Measurements from ENCODE around the gene NDUFAF2.
"Not testable (repeated sequence)": the region's sequence is repeated elsewhere in the genome, so short reads cannot be mapped to it uniquely, and the experiment has no call there.

The NDUFAF2 gene

GRCh38 chr5:60955239-60955638, 10.2 kb downstream of the NDUFAF2 start:
- no peak overlapping the region for H3K27ac ChIP-seq (ENCODE audit: low read length)
- no peaks in the 10 kb centered on the region for H3K9me3 ChIP-seq (ENCODE audit: control insufficient read depth, insufficient read depth, low read length)
- H3K36me3 ChIP-seq (ENCODE audit: control insufficient read depth, insufficient read depth, low read length) = no peaks in the 10 kb centered on the region
- H3K27me3 ChIP-seq (ENCODE audit: control insufficient read depth, insufficient read depth, low read length) = no peaks in the 10 kb centered on the region
- no CpG with 5 or more reads among the region's 3 CpGs for WGBS (ENCODE audit: insufficient coverage, insufficient read length)
- no peak overlapping the region for H3K4me3 ChIP-seq (ENCODE audit: low read length)
- DNase-seq (ENCODE audit: low read depth, low spot score) = no peak
- no peaks in the 10 kb centered on the region for H3K4me1 ChIP-seq (ENCODE audit: control insufficient read depth, insufficient read depth, low read length)

- no peaks in the 10 kb centered on the region for H3K9me3 ChIP-seq (ENCODE audit: control insufficient read depth, insufficient read depth, low read length)
- H3K27me3 ChIP-seq (ENCODE audit: control insufficient read depth, insufficient read depth, low read length) = no peaks in the 10 kb centered on the region
- no peak for DNase-seq (ENCODE audit: low read depth, low spot score)
- no peaks in the 10 kb centered on the region for H3K4me1 ChIP-seq (ENCODE audit: control insufficient read depth, insufficient read depth, low read length)
- H3K4me3 ChIP-seq (ENCODE audit: low read length) = no peak overlapping the region
- H3K27ac ChIP-seq (ENCODE audit: low read length) = no peak overlapping the region
- no peaks in the 10 kb centered on the region for H3K36me3 ChIP-seq (ENCODE audit: control insufficient read depth, insufficient read depth, low read length)
Measured at GRCh38 chr5:60958088-60958487, 13.1 kb downstream of the NDUFAF2 start.

- Histone ChIP-seq H3K27ac (ENCODE audit: low read length) (no peak overlapping the region), H3K4me3 (ENCODE audit: low read length) (no peak overlapping the region), H3K36me3 (ENCODE audit: control insufficient read depth, insufficient read depth, low read length) (no peaks in the 10 kb centered on the region), H3K27me3 (ENCODE audit: control insufficient read depth, insufficient read depth, low read length) (no peaks in the 10 kb centered on the region), H3K4me1 (ENCODE audit: control insufficient read depth, insufficient read depth, low read length) (no peaks in the 10 kb centered on the region), H3K9me3 (ENCODE audit: control insufficient read depth, insufficient read depth, low read length) (no peaks in the 10 kb centered on the region)
- DNase-seq (ENCODE audit: low read depth, low spot score) = no peak
- no CpG with 5 or more reads among the region's 2 CpGs for WGBS (ENCODE audit: insufficient coverage, insufficient read length)
Measured at GRCh38 chr5:60958712-60959111, 13.7 kb downstream of the NDUFAF2 start.

GRCh38 chr5:60959156-60959555, 14.2 kb downstream of the NDUFAF2 start:
- H3K27ac ChIP-seq (ENCODE audit: low read length) = no peak overlapping the region
- no peaks in the 10 kb centered on the region for H3K9me3 ChIP-seq (ENCODE audit: control insufficient read depth, insufficient read depth, low read length)
- no peaks in the 10 kb centered on the region for H3K4me1 ChIP-seq (ENCODE audit: control insufficient read depth, insufficient read depth, low read length)
- no peaks in the 10 kb centered on the region for H3K27me3 ChIP-seq (ENCODE audit: control insufficient read depth, insufficient read depth, low read length)
- H3K36me3 ChIP-seq (ENCODE audit: control insufficient read depth, insufficient read depth, low read length) = no peaks in the 10 kb centered on the region
- DNase-seq (ENCODE audit: low read depth, low spot score) = no peak
- no peak overlapping the region for H3K4me3 ChIP-seq (ENCODE audit: low read length)

- Histone ChIP-seq H3K4me1 (ENCODE audit: control insufficient read depth, insufficient read depth, low read length) (no peaks in the 10 kb centered on the region), H3K27ac (ENCODE audit: low read length) (no peak overlapping the region), H3K9me3 (ENCODE audit: control insufficient read depth, insufficient read depth, low read length) (no peaks in the 10 kb centered on the region), H3K4me3 (ENCODE audit: low read length) (no peak overlapping the region), H3K27me3 (ENCODE audit: control insufficient read depth, insufficient read depth, low read length) (no peaks in the 10 kb centered on the region), H3K36me3 (ENCODE audit: control insufficient read depth, insufficient read depth, low read length) (no peaks in the 10 kb centered on the region)
- no peak for DNase-seq (ENCODE audit: low read depth, low spot score)
- no CpG with 5 or more reads among the region's 2 CpGs for WGBS (ENCODE audit: insufficient coverage, insufficient read length)
Measured at GRCh38 chr5:60960591-60960990, 15.6 kb downstream of the NDUFAF2 start.

GRCh38 chr5:60961685-60962084, 16.7 kb downstream of the NDUFAF2 start:
- Histone ChIP-seq H3K36me3 (ENCODE audit: control insufficient read depth, insufficient read depth, low read length) (no peaks in the 10 kb centered on the region), H3K27ac (ENCODE audit: low read length) (no peak overlapping the region), H3K9me3 (ENCODE audit: control insufficient read depth, insufficient read depth, low read length) (no peaks in the 10 kb centered on the region), H3K4me3 (ENCODE audit: low read length) (no peak overlapping the region), H3K27me3 (ENCODE audit: control insufficient read depth, insufficient read depth, low read length) (no peaks in the 10 kb centered on the region), H3K4me1 (ENCODE audit: control insufficient read depth, insufficient read depth, low read length) (no peaks in the 10 kb centered on the region)
- no CpG with 5 or more reads among the region's 2 CpGs for WGBS (ENCODE audit: insufficient coverage, insufficient read length)
- no peak for DNase-seq (ENCODE audit: low read depth, low spot score)

GRCh38 chr5:60972231-60972630, 27.2 kb downstream of the NDUFAF2 start:
- Histone ChIP-seq H3K36me3 (ENCODE audit: control insufficient read depth, insufficient read depth, low read length) (no peaks in the 10 kb centered on the region), H3K9me3 (ENCODE audit: control insufficient read depth, insufficient read depth, low read length) (no peaks in the 10 kb centered on the region), H3K4me3 (ENCODE audit: low read length) (no peak overlapping the region), H3K4me1 (ENCODE audit: control insufficient read depth, insufficient read depth, low read length) (no peaks in the 10 kb centered on the region), H3K27ac (ENCODE audit: low read length) (no peak overlapping the region), H3K27me3 (ENCODE audit: control insufficient read depth, insufficient read depth, low read length) (no peaks in the 10 kb centered on the region)
- DNase-seq (ENCODE audit: low read depth, low spot score) = no peak
- no CpG with 5 or more reads among the region's 3 CpGs for WGBS (ENCODE audit: insufficient coverage, insufficient read length)

GRCh38 chr5:60977956-60978737, 33.1 kb downstream of the NDUFAF2 start:
- Histone ChIP-seq H3K27me3 (ENCODE audit: control insufficient read depth, insufficient read depth, low read length) (no peaks in the 10 kb centered on the region), H3K4me3 (ENCODE audit: low read length) (no peak overlapping the region), H3K27ac (ENCODE audit: low read length) (no peak overlapping the region), H3K36me3 (ENCODE audit: control insufficient read depth, insufficient read depth, low read length) (no peaks in the 10 kb centered on the region), H3K9me3 (ENCODE audit: control insufficient read depth, insufficient read depth, low read length) (no peaks in the 10 kb centered on the region), H3K4me1 (ENCODE audit: control insufficient read depth, insufficient read depth, low read length) (no peaks in the 10 kb centered on the region)
- no CpG with 5 or more reads among the region's 9 CpGs for WGBS (ENCODE audit: insufficient coverage, insufficient read length)
- DNase-seq (ENCODE audit: low read depth, low spot score) = no peak

- no peaks in the 10 kb centered on the region for H3K9me3 ChIP-seq (ENCODE audit: control insufficient read depth, insufficient read depth, low read length)
- no peak for DNase-seq (ENCODE audit: low read depth, low spot score)
- no peak overlapping the region for H3K4me3 ChIP-seq (ENCODE audit: low read length)
- no peaks in the 10 kb centered on the region for H3K36me3 ChIP-seq (ENCODE audit: control insufficient read depth, insufficient read depth, low read length)
- no peak overlapping the region for H3K27ac ChIP-seq (ENCODE audit: low read length)
- WGBS (ENCODE audit: insufficient coverage, insufficient read length) = no CpG with 5 or more reads among the region's 1 CpG
- no peaks in the 10 kb centered on the region for H3K27me3 ChIP-seq (ENCODE audit: control insufficient read depth, insufficient read depth, low read length)
- no peaks in the 10 kb centered on the region for H3K4me1 ChIP-seq (ENCODE audit: control insufficient read depth, insufficient read depth, low read length)
Measured at GRCh38 chr5:60978968-60979367, 34.0 kb downstream of the NDUFAF2 start.

GRCh38 chr5:60980511-60980910, 35.5 kb downstream of the NDUFAF2 start:
- no peaks in the 10 kb centered on the region for H3K36me3 ChIP-seq (ENCODE audit: control insufficient read depth, insufficient read depth, low read length)
- WGBS (ENCODE audit: insufficient coverage, insufficient read length) = 82% methylated on average over 1 of the region's 2 CpGs
- no peak for DNase-seq (ENCODE audit: low read depth, low spot score)
- no peaks in the 10 kb centered on the region for H3K4me1 ChIP-seq (ENCODE audit: control insufficient read depth, insufficient read depth, low read length)
- no peaks in the 10 kb centered on the region for H3K9me3 ChIP-seq (ENCODE audit: control insufficient read depth, insufficient read depth, low read length)
- H3K27ac ChIP-seq (ENCODE audit: low read length) = no peak overlapping the region
- H3K4me3 ChIP-seq (ENCODE audit: low read length) = no peak overlapping the region
- H3K27me3 ChIP-seq (ENCODE audit: control insufficient read depth, insufficient read depth, low read length) = no peaks in the 10 kb centered on the region

- H3K4me1 ChIP-seq (ENCODE audit: control insufficient read depth, insufficient read depth, low read length); H3K36me3 ChIP-seq (ENCODE audit: control insufficient read depth, insufficient read depth, low read length); H3K4me3 ChIP-seq (ENCODE audit: low read length); H3K27ac ChIP-seq (ENCODE audit: low read length); H3K27me3 ChIP-seq (ENCODE audit: control insufficient read depth, insufficient read depth, low read length); DNase-seq (ENCODE audit: low read depth, low spot score); H3K9me3 ChIP-seq (ENCODE audit: control insufficient read depth, insufficient read depth, low read length): not testable (repeated sequence)
- WGBS (ENCODE audit: insufficient coverage, insufficient read length) = no CpG with 5 or more reads among the region's 3 CpGs
Measured at GRCh38 chr5:60982127-60982526, 37.1 kb downstream of the NDUFAF2 start.
